Lower leg skin (tissue), 4 donors: ENCODE data around the gene RAB8A. TPM values are rescaled to one million over a fixed set of nuclear protein-coding genes. Genes with fewer than 3 reads are reported as not detected.
"Not testable (repeated sequence)": the region's sequence is repeated elsewhere in the genome, so short reads cannot be mapped to it uniquely, and the experiment has no call there.

Experiments
- DNase-seq, 2 donors: peaks; one replicate each; pipeline ENCODE4 v3.0.0-alpha.2; 2019; ENCODE audit warnings: low spot score in 2 of 2
- H3K4me3 ChIP-seq: fragments of 200-600 bp; sonication (generic); 2 replicates; pipeline ENCODE4 v1.5.1; 2017; ENCODE audit warnings: mild to moderate bottlenecking, low read depth; ENCODE audit not compliant: poor library complexity, severe bottlenecking
- CTCF ChIP-seq, 3 donors: fragments of 450-650 bp; IDR thresholded peaks; one replicate each; pipeline ENCODE4 v1.5.1; 2016; ENCODE audit warnings: antibody characterized with exemption in 3 of 3, mild to moderate bottlenecking in 3 of 3, moderate library complexity in 2 of 3
- POLR2A ChIP-seq, 2 donors: fragments of 450-650 bp; IDR thresholded peaks; one replicate each; pipeline ENCODE4 v1.6.1; 2016 to 2017; ENCODE audit warnings: antibody characterized with exemption in 2 of 2, mild to moderate bottlenecking in 1 of 2, moderate library complexity in 1 of 2
- WGBS, 2 donors: methylation state at CpG; one replicate each; pipeline ENCODE4 v1.1.5; 2018; 5-methylcytosine and 5-hydroxymethylcytosine counted together
- intact Hi-C: fragments of 100-400 bp; cut with DNase I; formaldehyde crosslinking; loops from one replicate; pipeline ENCODE4 v1.15.0; 2023; ENCODE audit warnings: low total_unique reads
- total RNA-seq, 4 donors: library from RNA; depleted of rRNA; stranded (reverse); fragments of >200 nt; gene quantifications; one replicate each; pipeline ENCODE4 v1.1.0, GENCODE V29; 2016

Gene RAB8A
- total RNA-seq, 4 donors from 2014 or later, result 43.3 to 58.2 (median 50.8) TPM

- DNase-seq, result no peak
- TF ChIP-seq POLR2A (IDR thresholded peaks at IDR 0.05), result no peak
- no peak for TF ChIP-seq CTCF (IDR thresholded peaks at IDR 0.05)
- 73 to 75% methylated on average over 10 of the region's 10 CpGs for WGBS, 2 donors
- no peak overlapping the region for H3K4me3 ChIP-seq
- intact Hi-C loops, result no loop called here
Measured at GRCh38 chr19:16096280-16096855, 15.3 kb upstream of the RAB8A start.

GRCh38 chr19:16098416-16098768 lies 13.3 kb upstream of the RAB8A start:
- TF ChIP-seq POLR2A (IDR thresholded peaks at IDR 0.05), result no peak
- TF ChIP-seq CTCF (IDR thresholded peaks at IDR 0.05), result no peak
- intact Hi-C loops, result no loop called here
- no peak for DNase-seq
- H3K4me3 ChIP-seq, result no peak overlapping the region
- WGBS, 2 donors, result 88 to 91% methylated on average over 6 of the region's 6 CpGs

- intact Hi-C loops, result no loop called here
- no peak for TF ChIP-seq CTCF (IDR thresholded peaks at IDR 0.05)
- TF ChIP-seq POLR2A (IDR thresholded peaks at IDR 0.05), result no peak
- H3K4me3 ChIP-seq, result no peak overlapping the region
- DNase-seq, result no peak
- WGBS, 2 donors, result 93% methylated on average over 6 of the region's 6 CpGs
Measured at GRCh38 chr19:16098821-16099220, 12.9 kb upstream of the RAB8A start.

GRCh38 chr19:16099314-16099965 lies 12.2 kb upstream of the RAB8A start:
- WGBS, 2 donors, result 80 to 92% methylated on average over 8 of the region's 8 CpGs
- DNase-seq, H3K4me3 ChIP-seq, intact Hi-C loops: not testable (repeated sequence)

GRCh38 chr19:16100524-16100923 lies 11.2 kb upstream of the RAB8A start:
- intact Hi-C loops, result no loop called here
- 83 to 99% methylated on average over 4 of the region's 4 CpGs for WGBS, 2 donors

GRCh38 chr19:16104722-16105121 lies 7.0 kb upstream of the RAB8A start:
- 85 to 89% methylated on average over 6 of the region's 6 CpGs for WGBS, 2 donors
- H3K4me3 ChIP-seq, result no peak overlapping the region
- no peak for TF ChIP-seq POLR2A (IDR thresholded peaks at IDR 0.05)
- TF ChIP-seq CTCF (IDR thresholded peaks at IDR 0.05), result no peak
- intact Hi-C loops, result no loop called here
- no peak for DNase-seq

More at GRCh38 chr19:16100524-16100923, 11.2 kb upstream of the RAB8A start:
- TF ChIP-seq POLR2A (IDR thresholded peaks at IDR 0.05) (no peak), CTCF (IDR thresholded peaks at IDR 0.05) (no peak)
- H3K4me3 ChIP-seq, result no peak overlapping the region
- DNase-seq, result no peak
